T-helper 17 cell (primary cell): ENCODE measurements around the gene BTBD8. TPM values are rescaled to one million over a fixed set of nuclear protein-coding genes. Genes with fewer than 3 reads are reported as not detected.

Source experiments
- ATAC-seq: fragments of 150-1000 bp; cut with Tn5 transposase; 2 replicates; pipeline ENCODE4 v1.10.0; 2021; ENCODE audit warnings: mild to moderate bottlenecking, moderate library complexity
- DNase-seq, 3 donors: peaks; one replicate each; pipeline versions ENCODE4 v3.0.0 to v3.0.0-alpha.2; 2020 to 2021
- H3K9me3 ChIP-seq: one replicate; pipeline ENCODE4 v1.7.0; 2013; ENCODE audit warnings: low read length, mild to moderate bottlenecking; ENCODE audit not compliant: control insufficient read depth, poor library complexity, severe bottlenecking
- H3K27ac Mint-ChIP-seq: one replicate; pipeline ENCODE4 v1.8.0; 2022; ENCODE audit warnings: mild to moderate bottlenecking, moderate library complexity, mixed read lengths
- H3K27me3 Mint-ChIP-seq: one replicate; pipeline ENCODE4 v1.8.0; 2022; ENCODE audit warnings: mixed read lengths
- H3K36me3 Mint-ChIP-seq: one replicate; pipeline ENCODE4 v1.8.0; 2022; ENCODE audit warnings: low read depth, mixed read lengths
- H3K4me1 Mint-ChIP-seq: one replicate; pipeline ENCODE4 v1.8.0; 2022; ENCODE audit warnings: mild to moderate bottlenecking, mixed read lengths
- H3K4me3 Mint-ChIP-seq: one replicate; pipeline ENCODE4 v1.8.0; 2022; ENCODE audit warnings: mild to moderate bottlenecking, moderate library complexity, mixed read lengths
- total RNA-seq, 4 donors: library from RNA in 2 of 4; stranded (reverse) in 2 of 4; gene quantifications; one replicate each; pipeline ENCODE4 v1.2.3 and lab custom pipeline; 2022 to 2026

Gene BTBD8
- total RNA-seq, 2 donors from 2014 or later: 1.8 to 3.7 TPM

DNA sequence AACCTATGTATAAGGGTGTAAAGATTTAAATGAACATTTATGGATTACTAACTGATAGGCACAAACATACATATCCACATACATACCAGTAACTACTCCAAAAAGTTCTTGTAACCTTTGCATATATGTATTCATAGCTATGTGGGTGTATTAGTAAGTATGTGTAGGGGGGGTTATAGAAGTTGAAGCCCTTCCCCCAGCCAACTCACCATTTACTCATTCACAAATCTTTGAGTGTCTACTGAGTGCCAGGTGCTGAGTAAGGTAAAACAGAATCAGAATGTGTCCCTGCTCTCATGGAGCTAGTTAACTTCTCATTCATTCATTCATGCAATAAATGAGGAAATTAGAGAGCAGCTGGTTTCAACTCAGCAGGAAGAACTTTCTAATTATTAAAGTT, 138.9 kb downstream of the BTBD8 start:
- DNase-seq (no peak), ATAC-seq (no peak)
- Mint-ChIP-seq H3K27me3 (peaks cover 6% of the 10 kb centered on the region), H3K4me1 (no peaks in the 10 kb centered on the region), H3K4me3 (no peak overlapping the region), H3K27ac (no peak overlapping the region), H3K36me3 (no peaks in the 10 kb centered on the region)
- no peaks in the 10 kb centered on the region for H3K9me3 ChIP-seq

DNA sequence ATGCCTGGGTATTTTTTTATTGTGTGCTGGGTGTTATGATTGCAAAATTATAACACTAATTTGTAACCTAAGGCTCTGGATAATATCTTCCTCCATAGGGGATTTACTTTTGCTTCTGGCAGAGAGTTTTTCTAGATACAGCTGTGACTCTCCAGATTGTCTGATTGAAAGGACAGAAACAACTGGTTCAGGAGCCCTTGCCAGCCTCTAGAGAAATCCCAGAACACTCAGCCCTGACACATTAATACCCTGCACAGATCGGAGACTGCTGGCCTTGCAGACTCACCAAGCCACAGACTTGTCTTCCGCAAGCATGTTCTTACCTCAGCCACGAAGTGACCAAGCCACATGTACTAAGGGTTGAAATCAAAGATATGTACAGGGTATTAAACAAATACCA, 148.3 kb downstream of the BTBD8 start:
- Mint-ChIP-seq H3K27me3 (peaks cover 10% of the 10 kb centered on the region), H3K4me1 (no peaks in the 10 kb centered on the region), H3K36me3 (no peaks in the 10 kb centered on the region), H3K27ac (no peak overlapping the region), H3K4me3 (no peak overlapping the region)
- DNase-seq: no peak
- ATAC-seq: no peak
- H3K9me3 ChIP-seq: no peaks in the 10 kb centered on the region

DNA sequence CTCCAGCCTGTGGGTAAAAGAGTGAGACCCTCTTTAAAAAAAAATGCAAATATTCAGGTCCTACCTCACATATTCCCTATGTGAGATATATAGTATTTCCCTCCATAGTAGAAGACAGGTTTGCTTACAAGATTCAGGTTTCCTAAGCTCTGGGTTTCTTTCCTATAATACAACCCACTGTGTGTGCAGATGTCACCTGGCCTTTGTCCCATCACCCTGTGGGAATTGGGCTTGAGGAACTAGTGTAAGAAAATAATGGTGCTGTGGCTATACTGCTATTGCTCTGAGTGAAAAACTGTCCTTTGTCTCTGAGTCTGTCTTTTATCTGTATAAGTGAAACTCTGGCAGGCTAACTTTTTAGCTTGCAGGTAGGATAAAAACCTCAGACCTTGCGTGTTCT, 150.6 kb downstream of the BTBD8 start:
- no peaks in the 10 kb centered on the region for H3K4me1 Mint-ChIP-seq
- ATAC-seq (no peak), DNase-seq (no peak)
- H3K36me3 Mint-ChIP-seq: no peaks in the 10 kb centered on the region
- H3K4me3 Mint-ChIP-seq: no peak overlapping the region
- H3K27ac Mint-ChIP-seq: no peak overlapping the region
- no peaks in the 10 kb centered on the region for H3K9me3 ChIP-seq
- peaks cover 10% of the 10 kb centered on the region for H3K27me3 Mint-ChIP-seq

Other genes with a start within 250 kb of the BTBD8 start
- 10 to 100 TPM; 21.0 to 27.6 TPM for gene TGFBR3, start 194.2 kb upstream of the BTBD8 start, total RNA-seq
- under 1 TPM in 1 of 2 donors, not detected in 1; 0.68 TPM for gene BRDT, start 130.9 kb upstream of the BTBD8 start, total RNA-seq
- gene EPHX4, start 50.4 kb upstream of the BTBD8 start, total RNA-seq: not detected
- gene SETSIP, start 4.9 kb upstream of the BTBD8 start, total RNA-seq: not detected
- not detected for gene C1orf146, start 137.6 kb downstream of the BTBD8 start, total RNA-seq
- gene GLMN, start 218.6 kb downstream of the BTBD8 start, total RNA-seq: 10 to 100 TPM; 11.0 to 13.2 TPM
- gene RPAP2, start 218.7 kb downstream of the BTBD8 start, total RNA-seq: 10 to 100 TPM; 25.4 to 29.1 TPM